ENCODE data around the gene DDB1.

The DDB1 gene

DNA sequence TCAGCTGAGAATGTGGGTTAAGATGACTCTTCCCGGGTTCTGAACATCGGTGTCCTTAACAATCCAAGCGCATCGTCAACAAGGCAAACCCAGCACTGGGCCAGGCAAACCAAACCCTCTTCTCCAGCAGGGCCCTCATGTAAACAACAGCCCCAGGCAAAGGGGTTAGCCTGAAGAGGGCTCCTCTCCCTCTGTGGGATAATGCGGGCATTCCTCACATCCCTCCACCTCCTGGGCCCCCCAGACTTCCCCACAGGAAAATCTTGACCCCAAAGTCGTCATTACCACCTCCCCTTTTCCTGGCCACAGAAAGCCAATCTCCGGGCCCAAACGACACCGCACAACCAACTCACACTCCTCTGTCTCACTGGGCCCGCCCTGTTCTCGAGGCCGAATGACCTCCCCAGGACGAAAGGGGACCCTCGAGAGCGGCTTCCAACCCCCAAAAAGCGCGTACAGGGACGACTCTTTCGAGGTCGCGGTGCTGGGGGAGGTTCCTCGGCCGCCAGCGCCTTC lies 566 bp downstream of the DDB1 start:
- TF ChIP-seq, protein P1, sequence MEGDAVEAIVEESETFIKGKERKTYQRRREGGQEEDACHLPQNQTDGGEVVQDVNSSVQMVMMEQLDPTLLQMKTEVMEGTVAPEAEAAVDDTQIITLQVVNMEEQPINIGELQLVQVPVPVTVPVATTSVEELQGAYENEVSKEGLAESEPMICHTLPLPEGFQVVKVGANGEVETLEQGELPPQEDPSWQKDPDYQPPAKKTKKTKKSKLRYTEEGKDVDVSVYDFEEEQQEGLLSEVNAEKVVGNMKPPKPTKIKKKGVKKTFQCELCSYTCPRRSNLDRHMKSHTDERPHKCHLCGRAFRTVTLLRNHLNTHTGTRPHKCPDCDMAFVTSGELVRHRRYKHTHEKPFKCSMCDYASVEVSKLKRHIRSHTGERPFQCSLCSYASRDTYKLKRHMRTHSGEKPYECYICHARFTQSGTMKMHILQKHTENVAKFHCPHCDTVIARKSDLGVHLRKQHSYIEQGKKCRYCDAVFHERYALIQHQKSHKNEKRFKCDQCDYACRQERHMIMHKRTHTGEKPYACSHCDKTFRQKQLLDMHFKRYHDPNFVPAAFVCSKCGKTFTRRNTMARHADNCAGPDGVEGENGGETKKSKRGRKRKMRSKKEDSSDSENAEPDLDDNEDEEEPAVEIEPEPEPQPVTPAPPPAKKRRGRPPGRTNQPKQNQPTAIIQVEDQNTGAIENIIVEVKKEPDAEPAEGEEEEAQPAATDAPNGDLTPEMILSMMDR (IDR thresholded peaks at IDR 0.05; ENCODE audit: borderline replicate concordance, control extremely low read depth, extremely low read depth, insufficient read depth, missing control alignments), result no peak
- in situ Hi-C loops (cut with MboI; ENCODE audit: low sequenced_read_pairs, unreplicated experiment), result no loop called here
- peak; percentile 30 for DNase-seq (ENCODE audit: low spot score)

DNA sequence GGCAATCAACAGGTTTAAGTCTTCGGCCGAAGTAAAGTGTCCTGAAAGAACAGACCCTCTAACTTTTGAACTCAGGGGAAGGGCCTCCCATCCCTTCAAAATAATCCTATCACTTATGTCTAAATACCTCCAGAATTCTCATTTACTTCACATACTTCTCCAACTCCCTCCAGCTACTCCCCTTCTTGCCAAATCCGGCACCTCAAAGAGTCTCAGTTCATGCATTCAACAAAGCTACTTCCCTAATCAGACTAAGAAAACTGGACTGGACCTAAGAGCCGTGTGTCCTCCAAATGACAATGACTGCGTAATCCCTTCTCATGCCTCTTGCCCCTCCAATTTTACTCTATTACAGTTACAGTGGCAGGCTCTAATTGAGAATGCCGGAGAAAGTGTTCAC lies 1.3 kb downstream of the DDB1 start:
- TF ChIP-seq, protein P1 (IDR thresholded peaks at IDR 0.05; ENCODE audit: borderline replicate concordance, control extremely low read depth, extremely low read depth, insufficient read depth, missing control alignments), result no peak
- DNase-seq (ENCODE audit: low spot score), result no peak
- in situ Hi-C loops (cut with MboI; ENCODE audit: low sequenced_read_pairs, unreplicated experiment), result no loop called here

DNA sequence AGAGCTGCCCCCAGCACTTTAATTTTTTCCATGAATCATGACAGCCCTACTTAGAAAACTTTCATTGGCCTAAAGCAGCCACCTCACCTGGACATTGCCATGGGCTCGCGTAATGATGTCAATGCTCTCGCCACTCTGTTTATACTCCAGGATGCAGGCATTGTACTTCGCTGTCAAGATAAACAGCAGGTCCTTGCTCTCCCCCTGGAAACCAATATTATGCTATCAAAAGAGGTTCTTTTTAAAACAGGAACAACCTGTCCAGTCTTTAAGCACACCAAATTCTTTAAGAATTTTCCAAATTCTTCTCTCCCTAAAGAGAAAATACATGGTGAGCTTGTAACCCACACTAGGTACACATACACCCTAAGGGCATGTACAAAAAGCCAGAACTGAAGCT lies 3.0 kb downstream of the DDB1 start:
- TF ChIP-seq, protein P1 (IDR thresholded peaks at IDR 0.05; ENCODE audit: borderline replicate concordance, control extremely low read depth, extremely low read depth, insufficient read depth, missing control alignments), result no peak
- in situ Hi-C loops (cut with MboI; ENCODE audit: low sequenced_read_pairs, unreplicated experiment), result no loop called here
- DNase-seq (ENCODE audit: low spot score), result no peak

DNA sequence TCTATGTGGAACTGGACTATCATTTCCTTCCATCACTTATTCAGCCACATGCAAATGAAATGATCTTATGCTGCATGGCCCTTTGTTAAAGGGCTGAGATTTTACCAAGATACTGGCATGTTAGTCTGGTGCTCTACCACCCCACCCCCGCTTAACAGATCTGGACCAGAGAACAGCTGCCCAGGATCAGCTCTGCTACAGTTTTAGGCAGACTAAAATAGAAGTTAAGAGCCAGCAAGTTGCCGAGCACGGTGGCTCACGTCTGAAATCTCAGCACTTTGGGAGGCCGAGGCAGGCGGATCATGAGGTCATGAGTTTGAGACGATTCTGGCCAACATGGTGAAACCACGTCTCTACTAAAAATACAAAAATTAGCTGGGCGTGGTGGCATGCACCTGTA lies 4.6 kb downstream of the DDB1 start:
- in situ Hi-C loops (cut with MboI; ENCODE audit: low sequenced_read_pairs, unreplicated experiment), result no loop called here
- TF ChIP-seq, protein P1 (IDR thresholded peaks at IDR 0.05; ENCODE audit: borderline replicate concordance, control extremely low read depth, extremely low read depth, insufficient read depth, missing control alignments), result no peak
- DNase-seq (ENCODE audit: low spot score), result no peak

DNA sequence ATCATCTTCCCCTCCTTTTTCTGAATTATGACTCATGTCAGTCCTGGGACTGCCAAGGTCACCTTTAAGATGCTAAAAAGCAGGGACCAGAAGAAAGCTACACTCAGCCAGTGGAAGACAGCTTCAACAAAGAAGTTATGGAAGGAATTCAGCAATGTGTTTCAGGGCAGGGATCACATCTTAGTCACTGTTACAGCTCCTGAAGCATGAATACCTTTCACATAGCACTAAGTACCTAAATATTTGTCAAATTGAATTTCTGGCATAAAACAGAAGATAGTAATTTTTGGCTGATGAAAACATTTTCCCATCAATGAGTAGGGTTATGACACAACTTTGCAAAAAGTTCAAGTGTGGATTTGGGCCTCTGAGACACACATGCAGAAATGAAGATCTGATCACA lies 5.2 kb downstream of the DDB1 start:
- DNase-seq (ENCODE audit: low spot score), result no peak
- in situ Hi-C loops (cut with MboI; ENCODE audit: low sequenced_read_pairs, unreplicated experiment), result no loop called here
- TF ChIP-seq, protein P1 (IDR thresholded peaks at IDR 0.05; ENCODE audit: borderline replicate concordance, control extremely low read depth, extremely low read depth, insufficient read depth, missing control alignments), result no peak

DNA sequence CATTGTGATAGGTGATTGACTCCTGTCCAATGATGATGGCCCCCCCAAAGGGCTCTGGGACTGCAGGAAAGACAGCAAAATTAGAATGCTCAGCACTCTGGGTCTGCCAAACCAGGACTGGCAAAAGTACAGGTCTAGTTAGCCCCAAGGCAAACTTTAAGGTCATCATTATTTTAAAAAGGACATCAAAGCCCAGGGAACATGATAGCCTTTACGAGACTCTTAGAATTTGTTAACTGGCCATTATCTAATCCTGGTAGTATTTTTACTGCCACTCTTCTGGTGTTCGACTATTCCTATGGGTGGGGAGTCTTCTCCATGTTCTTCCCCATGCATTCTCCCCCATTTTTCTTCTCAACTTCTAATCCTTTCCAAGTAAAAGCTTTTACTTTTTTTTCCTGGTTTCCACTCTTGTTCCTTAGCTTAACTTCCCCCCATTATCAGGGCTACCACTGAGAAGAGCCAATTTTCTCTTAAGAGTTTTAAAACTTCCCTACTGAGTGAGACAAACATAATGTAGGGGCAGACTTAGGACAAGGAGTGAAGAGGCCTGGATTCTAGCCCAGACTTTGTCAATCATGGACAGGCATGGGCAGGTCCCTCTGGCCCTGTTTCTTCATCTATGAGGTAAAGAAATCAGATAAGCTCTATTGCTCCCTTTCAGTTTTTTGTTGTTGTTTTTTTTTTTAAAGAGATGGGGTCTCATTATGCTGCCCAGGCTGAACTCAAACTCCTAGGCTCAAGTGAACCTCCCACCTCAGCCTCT lies 7.1 kb downstream of the DDB1 start:
- in situ Hi-C loops (cut with MboI; ENCODE audit: low sequenced_read_pairs, unreplicated experiment), result no loop called here
- DNase-seq (ENCODE audit: low spot score), result no peak

More for the DNA sequence above, 7.1 kb downstream of the DDB1 start:
- TF ChIP-seq, protein P1 (IDR thresholded peaks at IDR 0.05; ENCODE audit: borderline replicate concordance, control extremely low read depth, extremely low read depth, insufficient read depth, missing control alignments), result no peak
